T-helper 2 cell treated with Interferon-gamma antibody and Interleukin-4, amounts not matched to agents 5 μg/mL and 100 μg/mL, for 36 hours (primary cell): ENCODE data around the gene NRG3.

Source experiments
- DNase-seq: peaks from one replicate; pipeline ENCODE4 v3.0.0; 2021; ENCODE audit warnings: low spot score
- H3K27ac Mint-ChIP-seq: one replicate; pipeline ENCODE4 v1.8.0; 2021; ENCODE audit warnings: mild to moderate bottlenecking, mixed read lengths
- H3K27me3 Mint-ChIP-seq: one replicate; pipeline ENCODE4 v1.8.0; 2021; ENCODE audit warnings: low read depth, mixed read lengths
- H3K36me3 Mint-ChIP-seq: one replicate; pipeline ENCODE4 v1.8.0; 2021; ENCODE audit warnings: low read depth, mixed read lengths
- H3K4me1 Mint-ChIP-seq: one replicate; pipeline ENCODE4 v1.8.0; 2021; ENCODE audit warnings: low read depth, mixed read lengths
- H3K4me3 Mint-ChIP-seq: one replicate; pipeline ENCODE4 v1.8.0; 2022; ENCODE audit warnings: mild to moderate bottlenecking, moderate library complexity, mixed read lengths
- H3K9me3 Mint-ChIP-seq: one replicate; pipeline ENCODE4 v1.8.0; 2021; ENCODE audit warnings: mixed read lengths

NRG3 gene

GRCh38 chr10:82468453-82468852, 593.5 kb downstream of the NRG3 start:
- no peak for DNase-seq

GRCh38 chr10:82472406-82473335, 597.7 kb downstream of the NRG3 start:
- H3K9me3 Mint-ChIP-seq: peaks cover 28% of the 10 kb centered on the region
- H3K27me3 Mint-ChIP-seq: no peaks in the 10 kb centered on the region
- no peak for DNase-seq

More at GRCh38 chr10:82468453-82468852, 593.5 kb downstream of the NRG3 start:
- Mint-ChIP-seq H3K4me1 (no peaks in the 10 kb centered on the region), H3K9me3 (peaks cover 14% of the 10 kb centered on the region), H3K36me3 (no peaks in the 10 kb centered on the region), H3K27me3 (no peaks in the 10 kb centered on the region), H3K4me3 (no peak overlapping the region), H3K27ac (no peak overlapping the region)

GRCh38 chr10:82477776-82478175, 602.8 kb downstream of the NRG3 start:
- Mint-ChIP-seq H3K36me3 (no peaks in the 10 kb centered on the region), H3K4me1 (no peaks in the 10 kb centered on the region), H3K4me3 (no peak overlapping the region), H3K27me3 (no peaks in the 10 kb centered on the region), H3K9me3 (peaks cover 45% of the 10 kb centered on the region), H3K27ac (no peak overlapping the region)
- DNase-seq: no peak

More at GRCh38 chr10:82472406-82473335, 597.7 kb downstream of the NRG3 start:
- H3K4me3 Mint-ChIP-seq: no peak overlapping the region
- no peak overlapping the region for H3K27ac Mint-ChIP-seq
- H3K4me1 Mint-ChIP-seq: no peaks in the 10 kb centered on the region
- no peaks in the 10 kb centered on the region for H3K36me3 Mint-ChIP-seq

GRCh38 chr10:82492647-82493046, 617.7 kb downstream of the NRG3 start:
- no peak for DNase-seq
- Mint-ChIP-seq H3K4me1 (no peaks in the 10 kb centered on the region), H3K27me3 (no peaks in the 10 kb centered on the region), H3K36me3 (no peaks in the 10 kb centered on the region), H3K27ac (no peak overlapping the region), H3K4me3 (no peak overlapping the region), H3K9me3 (peaks cover 40% of the 10 kb centered on the region)

- peaks cover 40% of the 10 kb centered on the region for H3K9me3 Mint-ChIP-seq
- H3K4me3 Mint-ChIP-seq: no peak overlapping the region
- no peaks in the 10 kb centered on the region for H3K4me1 Mint-ChIP-seq
- H3K27me3 Mint-ChIP-seq: no peaks in the 10 kb centered on the region
- no peaks in the 10 kb centered on the region for H3K36me3 Mint-ChIP-seq
- no peak for DNase-seq
- H3K27ac Mint-ChIP-seq: no peak overlapping the region
Measured at GRCh38 chr10:82496114-82496513, 621.1 kb downstream of the NRG3 start.

GRCh38 chr10:82497439-82497838, 622.4 kb downstream of the NRG3 start:
- H3K4me1 Mint-ChIP-seq: no peaks in the 10 kb centered on the region
- no peak overlapping the region for H3K27ac Mint-ChIP-seq
- peaks cover 44% of the 10 kb centered on the region for H3K9me3 Mint-ChIP-seq
- no peaks in the 10 kb centered on the region for H3K36me3 Mint-ChIP-seq
- no peak overlapping the region for H3K4me3 Mint-ChIP-seq
- no peaks in the 10 kb centered on the region for H3K27me3 Mint-ChIP-seq
- no peak for DNase-seq

- H3K27me3 Mint-ChIP-seq: no peaks in the 10 kb centered on the region
Measured at GRCh38 chr10:82498976-82499375, 624.0 kb downstream of the NRG3 start.

GRCh38 chr10:82505009-82505408, 630.0 kb downstream of the NRG3 start:
- H3K9me3 Mint-ChIP-seq: peaks cover 27% of the 10 kb centered on the region
- H3K4me1 Mint-ChIP-seq: no peaks in the 10 kb centered on the region
- DNase-seq: no peak
- no peaks in the 10 kb centered on the region for H3K27me3 Mint-ChIP-seq
- no peak overlapping the region for H3K27ac Mint-ChIP-seq
- no peaks in the 10 kb centered on the region for H3K36me3 Mint-ChIP-seq
- no peak overlapping the region for H3K4me3 Mint-ChIP-seq

More at GRCh38 chr10:82498976-82499375, 624.0 kb downstream of the NRG3 start:
- DNase-seq: no peak
- Mint-ChIP-seq H3K4me3 (no peak overlapping the region), H3K9me3 (peaks cover 35% of the 10 kb centered on the region), H3K4me1 (no peaks in the 10 kb centered on the region), H3K27ac (no peak overlapping the region), H3K36me3 (no peaks in the 10 kb centered on the region)

- H3K4me1 Mint-ChIP-seq: no peaks in the 10 kb centered on the region
- no peak overlapping the region for H3K4me3 Mint-ChIP-seq
- H3K9me3 Mint-ChIP-seq: peaks cover 14% of the 10 kb centered on the region
- no peak for DNase-seq
- no peaks in the 10 kb centered on the region for H3K27me3 Mint-ChIP-seq
- no peaks in the 10 kb centered on the region for H3K36me3 Mint-ChIP-seq
- H3K27ac Mint-ChIP-seq: no peak overlapping the region
Measured at GRCh38 chr10:82506680-82507376, 631.8 kb downstream of the NRG3 start.

- DNase-seq: no peak
Measured at GRCh38 chr10:82515256-82515655, 640.3 kb downstream of the NRG3 start.

GRCh38 chr10:82529062-82529461, 654.1 kb downstream of the NRG3 start:
- DNase-seq: no peak
- Mint-ChIP-seq H3K4me3 (no peak overlapping the region), H3K36me3 (no peaks in the 10 kb centered on the region), H3K4me1 (no peaks in the 10 kb centered on the region), H3K27ac (no peak overlapping the region), H3K27me3 (no peaks in the 10 kb centered on the region), H3K9me3 (peaks cover 8% of the 10 kb centered on the region)

More at GRCh38 chr10:82515256-82515655, 640.3 kb downstream of the NRG3 start:
- H3K36me3 Mint-ChIP-seq: no peaks in the 10 kb centered on the region
- no peaks in the 10 kb centered on the region for H3K27me3 Mint-ChIP-seq
- peaks cover 26% of the 10 kb centered on the region for H3K9me3 Mint-ChIP-seq
- no peak overlapping the region for H3K27ac Mint-ChIP-seq
- no peaks in the 10 kb centered on the region for H3K4me1 Mint-ChIP-seq
- no peak overlapping the region for H3K4me3 Mint-ChIP-seq

GRCh38 chr10:82535457-82535856, 660.5 kb downstream of the NRG3 start:
- Mint-ChIP-seq H3K36me3 (no peaks in the 10 kb centered on the region), H3K4me1 (no peaks in the 10 kb centered on the region), H3K9me3 (peaks cover 17% of the 10 kb centered on the region), H3K4me3 (no peak overlapping the region), H3K27me3 (no peaks in the 10 kb centered on the region), H3K27ac (no peak overlapping the region)
- DNase-seq: no peak

GRCh38 chr10:82536668-82537067, 661.7 kb downstream of the NRG3 start:
- Mint-ChIP-seq H3K4me3 (no peak overlapping the region), H3K27ac (no peak overlapping the region), H3K9me3 (peaks cover 18% of the 10 kb centered on the region), H3K4me1 (no peaks in the 10 kb centered on the region), H3K36me3 (no peaks in the 10 kb centered on the region), H3K27me3 (no peaks in the 10 kb centered on the region)
- no peak for DNase-seq

GRCh38 chr10:82538272-82538671, 663.3 kb downstream of the NRG3 start:
- DNase-seq: no peak
- Mint-ChIP-seq H3K27ac (no peak overlapping the region), H3K36me3 (no peaks in the 10 kb centered on the region), H3K4me3 (no peak overlapping the region), H3K27me3 (no peaks in the 10 kb centered on the region), H3K9me3 (peaks cover 21% of the 10 kb centered on the region), H3K4me1 (no peaks in the 10 kb centered on the region)
